KMS-11 (cell line): ENCODE measurements around the gene RNF40.
A peak's percentile ranks its signal among the peaks of the same experiment; 100 is the strongest.

Experiments
- H2AFZ ChIP-seq: fragments of 200-600 bp; sonication (generic); 2 replicates; pipeline ENCODE4 v1.6.1; 2016; ENCODE audit warnings: antibody characterized with exemption, mixed run types, low read depth
- H3K27ac ChIP-seq: fragments of 200-600 bp; sonication (generic); 2 replicates; pipeline ENCODE4 v1.6.1; 2016; ENCODE audit warnings: mild to moderate bottlenecking, mixed run types
- H3K27me3 ChIP-seq: fragments of 200-600 bp; sonication (generic); 2 replicates; pipeline ENCODE4 v1.6.1; 2017; ENCODE audit warnings: mild to moderate bottlenecking, low read depth, mixed run types, moderate library complexity; ENCODE audit not compliant: insufficient read depth
- H3K36me3 ChIP-seq: fragments of 200-600 bp; sonication (generic); 2 replicates; pipeline ENCODE4 v1.6.1; 2017; ENCODE audit warnings: mild to moderate bottlenecking, mixed run types; ENCODE audit not compliant: insufficient read depth
- H3K4me1 ChIP-seq: fragments of 200-600 bp; sonication (generic); 2 replicates; pipeline ENCODE4 v1.6.1; 2016; ENCODE audit warnings: mild to moderate bottlenecking, low read depth, mixed run types; ENCODE audit not compliant: poor library complexity, severe bottlenecking
- H3K4me2 ChIP-seq: fragments of 200-600 bp; sonication (generic); 2 replicates; pipeline ENCODE4 v1.7.0; 2016; ENCODE audit warnings: mild to moderate bottlenecking, mixed run types
- H3K4me3 ChIP-seq: fragments of 200-600 bp; sonication (generic); IDR thresholded peaks from 2 replicates; pipeline ENCODE4 v1.6.1; 2017; ENCODE audit warnings: low read depth, low read length, mixed read lengths; ENCODE audit not compliant: insufficient read depth
- H3K79me2 ChIP-seq: fragments of 200-600 bp; sonication (generic); 2 replicates; pipeline ENCODE4 v1.6.1; 2016; ENCODE audit warnings: low read depth, mixed run types; ENCODE audit not compliant: insufficient read depth
- H3K9ac ChIP-seq: fragments of 200-600 bp; sonication (generic); 2 replicates; pipeline ENCODE4 v1.6.1; 2016; ENCODE audit warnings: mild to moderate bottlenecking, mixed run types
- H4K20me1 ChIP-seq: fragments of 200-600 bp; sonication (generic); 2 replicates; pipeline ENCODE4 v1.6.1; 2016; ENCODE audit warnings: mild to moderate bottlenecking, mixed run types; ENCODE audit not compliant: insufficient read depth
- TF ChIP-seq, protein P1 (sequence below): fragments of 200-600 bp; sonication (generic); conservative IDR thresholded peaks from 2 replicates; pipeline ENCODE4 v1.6.1; 2017; ENCODE audit warnings: low read depth, mild to moderate bottlenecking, antibody characterized with exemption, low read length, moderate library complexity, mixed read lengths

Gene RNF40

GRCh38 chr16:30744183-30744582 lies 17.9 kb upstream of the RNF40 start:
- Histone ChIP-seq H3K79me2 (peaks cover under 1% of the 10 kb centered on the region; the same call in 1 of the 2 replicates), H3K27me3 (no peaks in the 10 kb centered on the region), H2AFZ (no peak overlapping the region), H3K4me2 (no peak overlapping the region), H3K27ac (no peak overlapping the region), H3K9ac (no peak overlapping the region), H3K4me3 (no peak overlapping the region), H3K4me1 (peaks cover 18% of the 10 kb centered on the region), H3K36me3 (no peaks in the 10 kb centered on the region), H4K20me1 (no peaks in the 10 kb centered on the region)
- TF ChIP-seq, protein P1, sequence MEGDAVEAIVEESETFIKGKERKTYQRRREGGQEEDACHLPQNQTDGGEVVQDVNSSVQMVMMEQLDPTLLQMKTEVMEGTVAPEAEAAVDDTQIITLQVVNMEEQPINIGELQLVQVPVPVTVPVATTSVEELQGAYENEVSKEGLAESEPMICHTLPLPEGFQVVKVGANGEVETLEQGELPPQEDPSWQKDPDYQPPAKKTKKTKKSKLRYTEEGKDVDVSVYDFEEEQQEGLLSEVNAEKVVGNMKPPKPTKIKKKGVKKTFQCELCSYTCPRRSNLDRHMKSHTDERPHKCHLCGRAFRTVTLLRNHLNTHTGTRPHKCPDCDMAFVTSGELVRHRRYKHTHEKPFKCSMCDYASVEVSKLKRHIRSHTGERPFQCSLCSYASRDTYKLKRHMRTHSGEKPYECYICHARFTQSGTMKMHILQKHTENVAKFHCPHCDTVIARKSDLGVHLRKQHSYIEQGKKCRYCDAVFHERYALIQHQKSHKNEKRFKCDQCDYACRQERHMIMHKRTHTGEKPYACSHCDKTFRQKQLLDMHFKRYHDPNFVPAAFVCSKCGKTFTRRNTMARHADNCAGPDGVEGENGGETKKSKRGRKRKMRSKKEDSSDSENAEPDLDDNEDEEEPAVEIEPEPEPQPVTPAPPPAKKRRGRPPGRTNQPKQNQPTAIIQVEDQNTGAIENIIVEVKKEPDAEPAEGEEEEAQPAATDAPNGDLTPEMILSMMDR = no peak

DNA sequence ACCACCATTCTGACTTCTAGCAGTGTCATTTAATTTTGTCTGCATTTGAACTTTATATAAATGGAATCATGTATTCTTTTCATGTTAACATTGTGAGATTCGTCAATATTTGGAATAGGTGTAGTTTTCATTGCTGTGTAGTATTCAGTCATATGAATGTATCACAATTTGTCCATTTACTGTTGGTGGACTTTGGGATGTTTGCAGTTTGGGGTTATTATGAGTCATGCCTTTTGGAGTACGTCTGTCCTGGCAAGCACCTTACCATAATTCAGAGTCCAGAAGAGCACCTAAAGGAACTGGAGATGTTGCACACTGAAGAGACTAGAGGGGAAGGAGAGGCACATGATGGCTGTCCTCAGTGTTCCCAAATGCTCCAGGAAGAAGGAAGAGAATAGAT lies 17.0 kb upstream of the RNF40 start:
- Histone ChIP-seq H3K36me3 (no peaks in the 10 kb centered on the region), H3K4me3 (no peak overlapping the region), H3K9ac (no peak overlapping the region), H3K4me2 (no peak overlapping the region), H3K4me1 (peaks cover 19% of the 10 kb centered on the region), H4K20me1 (no peaks in the 10 kb centered on the region), H2AFZ (no peak overlapping the region), H3K27ac (no peak overlapping the region), H3K27me3 (no peaks in the 10 kb centered on the region), H3K79me2 (peaks cover 10% of the 10 kb centered on the region; the same call in 1 of the 2 replicates)
- TF ChIP-seq, protein P1 = no peak

DNA sequence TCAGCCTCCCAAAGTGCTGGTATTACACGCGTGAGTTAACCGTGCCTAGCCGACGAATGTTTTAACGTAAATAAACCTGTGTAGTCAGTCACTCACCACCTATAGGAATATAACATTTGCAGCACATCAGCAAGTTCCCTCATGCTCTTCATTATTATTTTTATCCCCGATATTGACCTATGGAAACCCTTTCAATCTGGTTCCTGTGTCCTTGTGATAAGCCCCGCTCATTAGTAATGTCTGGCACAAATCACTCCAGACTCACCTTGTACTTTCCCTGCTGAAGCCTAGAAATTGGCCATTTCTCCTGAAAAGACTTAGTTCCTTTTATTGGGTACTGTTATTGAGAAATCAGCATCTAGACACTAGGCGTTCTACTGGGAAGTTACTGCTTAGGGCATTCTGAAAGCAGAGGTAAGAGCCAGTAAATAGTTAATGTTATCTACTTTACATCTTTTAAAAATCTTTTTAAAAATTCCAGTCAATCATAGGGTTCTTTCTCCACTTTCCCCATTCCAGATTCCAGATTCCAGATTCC lies 15.4 kb upstream of the RNF40 start:
- TF ChIP-seq, protein P1 = no peak
- Histone ChIP-seq H3K27me3 (no peaks in the 10 kb centered on the region), H3K4me3 (no peak overlapping the region), H3K9ac (no peak overlapping the region), H3K36me3 (no peaks in the 10 kb centered on the region), H3K79me2 (peaks cover 15% of the 10 kb centered on the region; the same call in 1 of the 2 replicates), H3K27ac (no peak overlapping the region), H3K4me2 (no peak overlapping the region), H3K4me1 (peaks cover 14% of the 10 kb centered on the region), H4K20me1 (no peaks in the 10 kb centered on the region), H2AFZ (no peak overlapping the region)

DNA sequence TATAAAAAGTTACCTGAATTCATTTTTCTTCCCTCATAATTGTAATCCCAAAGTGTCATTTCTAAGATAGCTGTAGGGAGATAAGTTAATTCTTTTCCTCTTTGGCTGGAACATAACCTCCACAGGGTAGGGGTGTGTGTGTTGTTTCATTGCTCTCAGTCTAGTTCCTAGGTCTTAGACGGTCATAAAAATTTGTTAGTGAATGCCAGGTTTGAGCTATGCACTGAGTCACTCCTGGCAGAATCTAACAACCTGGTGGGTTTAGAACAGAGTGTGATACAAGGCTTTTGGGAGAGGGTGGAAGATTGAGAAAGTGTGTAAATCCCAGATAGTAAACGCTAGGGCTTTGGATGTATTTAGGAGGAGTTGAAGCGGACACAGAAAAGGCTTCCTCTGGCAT lies 14.8 kb upstream of the RNF40 start:
- no peaks in the 10 kb centered on the region for H4K20me1 ChIP-seq
- H3K36me3 ChIP-seq = no peaks in the 10 kb centered on the region
- peaks cover 15% of the 10 kb centered on the region; the same call in 1 of the 2 replicates for H3K79me2 ChIP-seq
- H3K27me3 ChIP-seq = no peaks in the 10 kb centered on the region
- H3K4me3 ChIP-seq = no peak overlapping the region
- peaks cover 14% of the 10 kb centered on the region for H3K4me1 ChIP-seq
- peak overlapping the region; percentile 82 for H2AFZ ChIP-seq
- H3K27ac ChIP-seq = peak overlapping the region; percentile 48; the same call in 1 of the 2 replicates
- no peak overlapping the region for H3K9ac ChIP-seq
- peak overlapping the region; percentile 53 for H3K4me2 ChIP-seq
- TF ChIP-seq, protein P1 = no peak
